HG02610 (cell line): ENCODE results near the gene CEACAM19.

Source experiments
- ATAC-seq: cut with Tn5 transposase; IDR thresholded peaks from one replicate; pipeline ENCODE4 v1.9.1; 2021; ENCODE audit warnings: mild to moderate bottlenecking, moderate library complexity; ENCODE audit not compliant: unreplicated experiment

The CEACAM19 gene

DNA sequence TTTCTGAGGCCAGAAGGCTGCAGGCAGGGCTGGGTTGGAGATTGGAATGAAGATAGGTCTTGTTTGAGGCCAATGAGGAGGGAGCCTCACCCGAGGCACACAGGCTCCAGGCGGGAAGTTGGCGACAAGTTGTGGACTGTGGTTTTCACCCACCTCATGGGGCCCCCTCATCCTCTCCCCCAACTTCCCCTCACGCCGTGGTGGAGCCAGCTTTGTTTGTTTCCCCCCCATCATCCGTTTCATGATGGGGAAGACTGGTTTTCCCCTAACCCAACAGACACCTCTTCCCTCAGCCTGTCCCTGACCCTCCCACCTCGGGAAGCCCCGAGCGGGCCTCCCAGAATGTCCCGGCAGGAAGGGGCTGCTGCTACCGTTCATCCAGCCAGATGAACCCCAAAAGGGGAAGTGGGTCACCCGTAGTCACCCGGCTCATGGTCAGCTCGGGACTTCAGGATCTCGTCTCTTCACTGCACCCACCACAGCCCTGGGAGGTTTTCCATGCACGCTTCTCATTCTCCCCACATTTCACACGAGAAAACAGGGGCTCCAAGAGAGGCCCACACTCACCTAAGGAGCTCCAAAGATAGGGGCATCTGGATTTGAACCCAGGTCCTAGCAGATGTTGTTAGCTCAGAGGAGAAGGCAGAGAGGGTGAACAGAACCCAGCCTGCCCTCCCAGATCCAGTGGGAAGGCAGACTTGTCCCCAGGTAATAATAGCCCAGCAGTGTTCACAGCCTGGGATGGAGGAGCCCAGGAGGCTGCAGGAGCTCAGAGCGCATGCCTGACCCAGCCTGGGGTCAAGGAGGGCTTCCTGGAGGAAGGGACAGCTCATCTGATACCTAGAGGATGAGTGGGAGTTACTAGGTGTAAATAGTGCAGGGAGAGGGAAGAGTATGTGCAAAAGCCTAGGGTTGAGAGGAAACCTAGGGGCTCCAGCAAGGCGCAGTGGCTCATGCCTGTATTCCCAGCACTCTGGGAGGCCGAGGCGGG, 51.1 kb downstream of the CEACAM19 start:
- no peak for ATAC-seq

DNA sequence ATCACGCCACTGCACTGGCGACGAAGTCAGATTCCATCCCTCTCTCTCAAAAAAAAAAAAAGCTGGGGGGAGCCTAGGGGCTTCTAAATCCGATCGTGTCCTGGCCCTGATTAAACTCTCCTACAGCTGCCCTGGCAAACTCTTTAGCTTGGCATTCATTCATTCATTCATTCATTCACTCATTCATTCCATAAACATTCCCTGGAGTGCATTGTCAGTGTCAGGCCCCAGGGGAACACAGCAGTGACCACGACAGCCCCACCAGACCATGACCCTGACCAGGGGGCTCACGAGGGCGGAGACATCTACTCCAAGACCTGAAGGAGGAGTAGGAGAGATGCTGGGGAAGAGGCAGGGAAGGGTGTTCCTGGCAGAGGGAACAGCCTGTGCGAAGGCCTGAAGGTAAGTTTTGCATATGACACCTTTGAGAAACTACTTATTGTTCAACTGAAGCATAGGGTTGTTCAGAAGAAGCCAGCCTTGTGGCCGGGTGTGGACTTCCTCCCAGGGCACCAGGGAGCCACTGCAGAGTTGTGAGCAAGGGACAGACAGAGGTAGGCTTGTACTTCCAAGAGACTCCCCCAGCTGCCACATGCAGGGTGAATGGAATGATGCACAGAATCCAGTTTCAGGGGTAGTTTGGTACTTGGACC, 52.1 kb downstream of the CEACAM19 start:
- ATAC-seq = no peak

DNA sequence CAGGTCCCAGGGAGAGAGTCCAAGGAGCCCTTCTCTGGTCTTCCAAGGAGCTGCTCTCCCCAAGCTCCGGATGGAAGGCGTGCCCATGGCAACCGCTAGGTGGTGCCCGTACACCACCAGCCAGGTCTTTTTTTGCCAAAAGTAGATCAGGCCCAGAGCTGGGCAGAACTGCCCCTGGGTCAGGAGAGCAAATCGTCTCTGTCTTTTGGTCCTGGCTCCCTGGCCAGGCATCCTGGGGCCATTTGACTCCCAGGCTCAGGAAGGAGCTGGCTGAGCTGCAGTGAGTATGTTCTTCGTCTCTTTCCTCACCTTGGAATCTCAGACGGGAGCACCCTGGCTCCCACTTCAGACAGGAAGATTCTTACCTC, 52.7 kb downstream of the CEACAM19 start:
- no peak for ATAC-seq

DNA sequence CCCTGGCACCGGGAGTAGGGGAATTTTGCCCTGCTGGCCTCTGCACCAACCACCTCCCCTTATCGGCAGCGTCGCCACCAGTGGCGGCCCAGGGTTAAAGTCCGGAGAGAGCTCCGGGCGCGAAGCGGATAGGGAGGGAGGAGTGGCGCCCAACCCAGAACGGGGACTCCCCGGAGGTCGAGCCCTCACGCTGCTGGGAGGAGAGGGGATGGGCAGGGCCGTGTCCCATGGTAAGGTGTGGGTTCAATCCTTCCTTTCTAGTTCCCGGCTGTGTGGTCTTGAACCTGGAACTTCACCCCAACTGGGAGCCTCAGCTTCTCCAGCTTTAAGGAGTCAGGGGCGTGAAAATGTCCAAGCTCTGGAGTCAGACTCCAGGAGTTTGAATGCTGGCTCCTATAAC, 54.0 kb downstream of the CEACAM19 start:
- ATAC-seq = no peak

DNA sequence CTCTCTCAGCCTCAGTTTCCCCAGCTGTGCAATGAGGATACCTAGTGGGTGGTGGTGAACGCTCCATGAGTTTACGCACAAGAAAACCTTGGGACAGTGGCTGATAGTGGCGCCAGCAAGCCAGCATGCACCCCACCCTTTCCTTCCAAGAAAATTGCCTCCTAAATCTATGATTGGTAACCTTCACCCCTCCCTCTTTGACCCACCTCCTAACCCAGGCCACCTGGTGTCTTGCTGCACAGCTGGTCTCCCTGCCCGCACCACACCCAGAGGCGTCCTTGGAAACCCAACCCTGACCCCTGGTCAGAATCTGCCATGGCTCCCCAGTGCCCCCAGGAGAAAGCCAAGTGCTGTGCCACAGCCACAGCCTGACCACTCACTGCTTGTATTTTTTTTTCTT, 54.4 kb downstream of the CEACAM19 start:
- ATAC-seq = no peak

DNA sequence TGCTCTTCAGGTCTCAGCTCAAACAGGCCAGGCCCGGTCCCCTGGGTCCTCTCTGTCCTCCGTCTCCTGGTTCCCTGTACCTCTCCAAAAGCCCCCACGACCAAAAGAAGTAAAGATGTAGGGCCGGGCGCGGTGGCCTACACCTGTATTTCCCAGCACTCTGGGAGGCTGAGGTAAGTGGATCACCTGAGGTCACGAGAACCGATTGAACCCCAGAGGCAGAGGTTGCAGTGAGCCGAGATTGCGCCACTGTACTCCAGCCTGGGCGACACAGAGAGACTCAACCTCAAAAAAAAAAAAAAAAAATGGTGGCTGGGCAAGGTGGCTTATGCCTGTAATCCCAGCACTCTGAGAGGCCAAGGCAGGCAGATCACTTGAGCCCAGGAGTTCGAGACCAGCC, 55.2 kb downstream of the CEACAM19 start:
- ATAC-seq = no peak

DNA sequence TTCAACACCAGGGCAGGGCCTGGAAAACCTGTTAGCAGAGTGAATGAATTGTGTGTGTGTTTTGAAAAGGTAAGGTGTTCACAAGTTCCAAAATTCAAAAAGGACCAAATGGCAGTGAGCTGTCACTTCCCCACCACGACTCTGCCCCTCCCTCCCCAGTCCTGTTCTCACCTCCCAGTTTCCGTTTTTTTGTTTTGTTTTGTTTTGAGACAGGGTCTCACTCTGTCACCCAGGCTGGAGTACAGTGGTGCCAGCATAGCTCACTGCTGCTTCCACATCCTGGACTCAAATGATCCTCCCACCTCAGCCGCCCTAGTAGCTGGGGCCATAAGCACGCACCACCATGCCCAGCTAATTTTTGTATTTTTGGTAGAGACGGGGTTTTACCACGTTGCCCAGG, 56.9 kb downstream of the CEACAM19 start:
- ATAC-seq = no peak

DNA sequence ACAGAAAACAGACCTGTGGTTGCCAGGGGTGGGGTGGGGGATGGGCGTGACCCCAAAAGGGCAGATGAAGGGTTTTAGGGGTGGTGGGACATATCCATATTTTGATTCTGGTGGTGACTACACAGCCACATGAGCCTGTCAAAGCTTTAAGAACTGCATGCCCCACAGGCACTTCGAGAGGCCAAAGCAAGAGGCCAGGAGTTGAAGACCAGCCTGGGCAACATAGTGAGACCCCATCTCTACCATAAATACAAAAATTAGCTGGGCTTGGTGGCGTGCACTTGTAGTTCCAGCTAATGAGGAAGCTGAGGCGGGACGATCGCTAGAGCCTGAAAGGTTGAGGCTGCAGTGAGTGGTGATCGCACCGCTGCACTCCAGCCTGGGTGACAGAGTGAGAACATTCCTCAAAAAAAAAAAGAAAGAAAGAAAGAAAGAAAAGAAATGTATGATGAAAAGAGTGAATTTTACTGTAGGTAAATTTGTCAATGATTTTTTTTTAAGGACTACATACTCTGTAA, 58.3 kb downstream of the CEACAM19 start:
- no peak for ATAC-seq

DNA sequence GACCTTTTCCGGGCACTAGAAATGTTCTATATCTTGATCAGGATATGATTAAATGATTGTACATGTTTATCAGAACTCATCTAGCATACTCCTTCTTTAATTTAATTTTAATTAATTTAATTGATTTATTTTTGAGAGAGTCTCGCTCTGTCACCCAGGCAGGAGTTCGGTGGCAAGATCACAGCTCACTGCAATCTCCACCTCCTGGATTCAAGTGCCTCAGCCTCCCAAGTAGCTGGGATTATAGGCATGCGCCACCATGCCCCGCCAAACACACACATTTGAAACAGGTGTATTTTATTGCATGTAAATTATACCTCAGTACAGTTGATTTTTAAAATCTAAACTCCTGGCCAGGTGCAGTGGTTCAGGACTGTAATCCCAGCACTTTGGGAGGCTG, 59.8 kb downstream of the CEACAM19 start:
- ATAC-seq = no peak

DNA sequence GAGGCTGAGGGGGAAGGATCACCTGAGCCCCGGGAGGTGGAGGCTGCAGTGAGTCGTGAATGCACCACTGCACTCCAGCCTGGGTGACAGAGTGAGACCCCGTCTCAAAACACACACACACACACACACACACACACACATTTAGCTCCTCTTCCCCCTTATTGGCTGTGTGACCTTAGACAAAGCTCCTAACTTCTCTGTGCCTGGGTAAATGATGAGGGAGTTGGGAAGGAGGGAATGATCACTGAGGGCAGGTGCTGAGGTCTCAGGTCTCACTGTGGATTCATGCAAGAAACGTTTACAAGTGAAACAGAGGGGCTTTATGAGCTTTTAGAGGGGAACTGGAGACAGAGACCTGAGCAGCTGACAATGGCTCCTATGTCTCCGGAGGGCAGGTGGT, 60.3 kb downstream of the CEACAM19 start:
- ATAC-seq = no peak

DNA sequence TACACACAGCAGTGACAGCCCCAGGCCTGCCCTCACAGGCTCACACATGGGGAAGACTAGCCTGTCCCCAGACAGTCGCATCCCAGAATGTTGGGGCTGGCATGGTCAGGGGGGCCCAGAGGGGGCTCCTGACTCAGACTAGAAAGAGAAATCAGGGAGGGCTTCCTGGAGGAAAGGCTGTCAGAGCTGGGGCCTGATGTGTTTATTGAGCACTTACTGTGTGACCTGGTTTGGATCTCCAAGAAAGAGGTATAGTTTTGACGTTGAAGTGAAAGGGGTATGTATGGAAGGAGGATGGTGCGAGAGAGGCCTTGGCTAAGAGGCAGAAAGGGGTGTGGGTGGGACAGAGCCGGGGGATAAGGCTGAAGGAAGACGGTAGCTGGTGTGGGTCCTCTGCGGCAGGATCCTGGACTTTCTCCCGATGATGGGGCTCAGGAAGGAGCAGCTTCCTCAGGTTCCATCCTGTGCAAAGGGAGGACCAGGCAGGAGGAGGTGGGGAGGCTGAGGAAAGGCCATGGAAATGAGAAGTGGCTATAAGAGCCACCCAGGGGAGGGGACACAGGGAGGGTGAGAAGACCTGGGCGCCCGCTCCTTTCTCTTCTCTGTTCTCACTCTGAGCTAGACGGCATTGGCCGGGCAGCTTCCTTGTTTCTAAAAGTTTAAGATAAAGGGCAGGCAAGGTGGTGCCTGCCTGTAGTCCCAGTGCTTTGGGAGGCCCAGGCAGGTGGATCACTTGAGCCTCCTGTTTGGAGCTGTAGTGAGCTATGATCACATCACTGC, 61.1 kb downstream of the CEACAM19 start:
- no peak for ATAC-seq
